SU-DHL-6 (cell line): ENCODE measurements around the gene TMEM198.

Source experiments
- CTCF ChIP-seq: fragments of 200-600 bp; sonication (generic); IDR thresholded peaks from one replicate; pipeline ENCODE4 v1.5.1; 2017; ENCODE audit warnings: antibody characterized with exemption, mild to moderate bottlenecking, low read length, moderate library complexity; ENCODE audit not compliant: insufficient read depth, poor library complexity, severe bottlenecking
- EZH2phosphoT487 ChIP-seq: fragments of 200-600 bp; sonication (generic), shearing (Covaris generic); conservative IDR thresholded peaks from 2 replicates; pipeline ENCODE4 v1.6.1; 2018; ENCODE audit warnings: mild to moderate bottlenecking, antibody characterized with exemption, low read length, moderate library complexity, mixed read lengths

GRCh38 chr2:219557320-219557719, 13.5 kb downstream of the TMEM198 start:
- TF ChIP-seq CTCF = no peak
- no peak for TF ChIP-seq EZH2phosphoT487
